NCI-H2029 (cell line): ENCODE results near the gene CDC25B.
A peak's percentile ranks its signal among the peaks of the same experiment; 100 is the strongest.
"Not testable (repeated sequence)": the region's sequence is repeated elsewhere in the genome, so short reads cannot be mapped to it uniquely, and the experiment has no call there.

Source experiments
- DNase-seq: peaks from one replicate; lab custom pipeline; 2025; lab: John Stamatoyannopoulos, UW

Gene CDC25B

DNA sequence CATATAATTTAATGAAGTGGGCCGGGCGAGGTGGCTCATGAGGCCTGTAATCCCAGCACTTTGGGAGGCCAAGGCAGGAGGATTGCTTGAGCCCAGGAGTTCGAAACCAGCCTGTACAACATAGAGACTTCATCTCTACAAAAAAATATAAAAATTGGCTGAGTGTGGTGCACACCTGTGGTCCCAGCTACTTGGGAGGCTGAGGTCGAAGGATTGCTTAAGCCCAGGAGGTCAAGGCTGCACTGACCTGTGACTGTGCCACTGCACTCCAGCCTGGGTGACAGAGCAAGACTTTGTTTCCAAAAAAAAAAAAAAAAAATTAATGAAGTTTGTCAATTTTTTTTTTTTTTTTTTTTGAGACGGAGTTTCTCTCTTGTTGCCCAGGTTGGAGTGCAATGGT lies 33.8 kb downstream of the CDC25B start:
- DNase-seq, result not testable (repeated sequence)

GRCh38 chr20:3836132-3836531 lies 40.0 kb downstream of the CDC25B start:
- DNase-seq, result no peak

- no peak for DNase-seq
Observed at GRCh38 chr20:3839328-3839727, 43.2 kb downstream of the CDC25B start.

GRCh38 chr20:3840201-3840600 lies 44.1 kb downstream of the CDC25B start:
- not testable (repeated sequence) for DNase-seq

- DNase-seq, result no peak
Observed at GRCh38 chr20:3842348-3842930, 46.3 kb downstream of the CDC25B start.

GRCh38 chr20:3843490-3843889 lies 47.4 kb downstream of the CDC25B start:
- DNase-seq, result no peak

GRCh38 chr20:3843990-3844619 lies 48.0 kb downstream of the CDC25B start:
- not testable (repeated sequence) for DNase-seq

DNA sequence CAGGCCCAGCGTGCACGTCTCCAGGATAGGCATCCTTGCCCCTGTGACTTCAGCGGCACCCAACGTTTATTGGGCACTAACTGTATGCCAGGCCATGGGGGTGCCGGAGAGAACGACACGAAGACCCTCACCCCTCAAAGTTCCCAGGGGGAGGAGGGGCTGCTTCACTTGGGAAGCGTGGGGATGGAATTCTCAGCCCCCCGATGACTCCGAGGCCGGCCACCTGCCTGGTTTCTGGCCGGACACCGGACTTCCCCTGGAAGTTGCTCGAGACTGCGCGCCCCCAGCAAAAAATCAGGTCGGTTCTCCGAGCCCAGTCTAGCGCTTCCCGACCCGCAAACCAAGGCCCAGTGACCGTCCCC lies 50.2 kb downstream of the CDC25B start:
- no peak for DNase-seq

GRCh38 chr20:3846740-3847428 lies 50.8 kb downstream of the CDC25B start, which contains the start of gene MAVS:
Gene MAVS (plus strand): TSS chr20:3846834. CDS start chr20:3854625, 7,791 bp downstream.
- peak; percentile 73 for DNase-seq

DNA sequence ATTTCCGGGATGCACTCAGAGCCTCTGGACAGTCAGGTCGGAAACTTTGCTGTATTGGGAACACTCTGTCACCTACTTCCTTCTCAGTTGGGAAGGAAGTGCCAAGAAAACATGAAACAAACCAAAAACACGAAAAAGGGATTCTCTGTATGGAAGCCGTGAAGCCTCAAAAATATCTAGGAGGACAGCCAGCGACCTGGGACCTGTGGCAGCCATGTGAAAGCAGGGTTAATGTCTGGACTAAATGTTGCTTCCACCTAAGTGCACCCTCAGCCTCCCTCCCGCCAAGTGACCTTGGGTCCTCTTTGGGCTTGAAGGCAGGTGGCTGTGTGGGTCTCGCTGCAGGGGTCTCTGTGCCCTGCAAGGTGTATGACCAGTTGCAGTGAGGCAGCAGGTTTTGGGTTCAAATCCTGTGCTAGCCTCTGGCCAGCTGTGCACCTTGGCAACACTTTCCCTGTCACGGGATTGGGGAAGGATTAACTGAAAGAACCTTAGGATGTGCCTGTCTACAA lies 51.4 kb downstream of the CDC25B start:
- DNase-seq, result no peak

DNA sequence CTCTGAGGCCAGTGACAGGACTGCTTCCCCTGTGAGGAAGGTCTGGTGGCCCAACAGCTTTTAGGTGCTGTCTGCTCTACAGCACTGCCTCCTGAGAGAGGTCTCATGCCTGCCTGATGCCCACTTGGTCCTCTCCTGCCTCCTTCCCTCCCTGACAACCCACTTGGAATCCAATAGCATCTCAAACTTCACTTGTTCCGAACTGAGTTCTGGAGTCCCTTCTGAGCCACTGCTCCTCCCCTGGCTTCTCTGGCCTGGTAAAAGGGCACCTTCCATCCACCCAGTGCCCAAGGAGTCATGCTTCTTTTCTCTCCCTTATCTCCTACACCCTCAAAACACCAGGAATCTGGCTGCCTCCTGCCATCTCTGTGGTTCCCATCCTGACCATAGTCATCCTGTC lies 52.5 kb downstream of the CDC25B start:
- no peak for DNase-seq

DNA sequence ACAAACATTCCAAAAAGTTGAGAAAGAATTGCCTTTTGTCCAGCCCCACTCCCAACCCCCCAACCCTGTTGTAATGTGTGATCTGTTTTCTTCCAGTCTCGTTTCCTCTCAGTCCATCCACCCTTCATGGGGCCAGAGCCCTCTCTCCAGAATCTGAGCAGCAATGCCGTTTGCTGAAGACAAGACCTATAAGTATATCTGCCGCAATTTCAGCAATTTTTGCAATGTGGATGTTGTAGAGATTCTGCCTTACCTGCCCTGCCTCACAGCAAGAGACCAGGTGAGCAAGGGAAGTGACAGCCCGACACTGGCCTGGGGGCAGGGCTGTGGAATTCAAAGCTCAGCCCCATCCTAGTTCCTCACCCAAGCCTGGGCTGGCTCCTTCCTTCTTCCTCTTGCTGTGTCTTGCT lies 58.4 kb downstream of the CDC25B start:
- DNase-seq, result no peak
